CD4-positive, alpha-beta T cell treated with Interleukin-1 beta for 1 hour (primary cell): Measurements from ENCODE around the gene CLDND2.

ENCODE experiments used
- DNase-seq, 2 donors: peaks; one replicate each; pipeline ENCODE4 v3.0.0-alpha.2; 2020 to 2022

Gene CLDND2

DNA sequence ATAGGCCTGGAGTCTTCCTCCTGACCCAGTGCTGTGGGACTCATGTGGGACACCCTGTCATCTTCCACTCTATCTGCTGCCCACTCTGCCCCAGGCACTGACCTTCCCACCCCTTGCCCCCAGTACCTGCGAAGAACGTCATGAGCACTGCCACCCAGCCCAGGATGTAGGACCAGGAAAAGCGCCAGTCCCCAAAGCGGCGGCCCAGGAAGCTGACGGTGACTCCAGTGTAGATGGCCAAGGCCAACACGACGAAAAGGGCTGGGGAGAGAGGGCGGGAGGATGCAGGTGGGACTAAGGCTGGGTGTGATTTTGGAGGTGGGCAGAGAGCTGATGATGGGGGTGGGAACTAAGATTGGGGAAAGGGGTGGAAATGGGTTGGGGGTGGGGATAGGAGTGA lies 11.6 kb upstream of the CLDND2 start:
- DNase-seq: no peak

DNA sequence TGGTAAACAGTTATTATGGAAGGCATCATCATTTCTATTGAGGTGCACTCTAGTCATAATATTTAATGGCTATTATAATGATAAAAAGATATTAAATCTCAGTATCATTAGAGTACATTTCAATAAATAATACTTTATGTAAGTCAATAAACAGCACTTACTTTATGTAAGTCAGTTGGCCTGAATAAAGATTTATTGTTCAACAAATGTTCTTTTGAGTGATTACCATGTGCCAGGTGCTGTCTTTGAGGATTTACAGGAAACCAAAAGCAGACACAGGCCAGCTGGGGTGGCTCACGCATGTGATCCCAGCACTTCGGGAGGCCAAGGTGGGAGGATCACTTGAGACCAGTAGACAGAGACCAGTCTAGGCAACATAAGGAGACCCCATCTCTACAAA lies 8.6 kb upstream of the CLDND2 start:
- no peak for DNase-seq

DNA sequence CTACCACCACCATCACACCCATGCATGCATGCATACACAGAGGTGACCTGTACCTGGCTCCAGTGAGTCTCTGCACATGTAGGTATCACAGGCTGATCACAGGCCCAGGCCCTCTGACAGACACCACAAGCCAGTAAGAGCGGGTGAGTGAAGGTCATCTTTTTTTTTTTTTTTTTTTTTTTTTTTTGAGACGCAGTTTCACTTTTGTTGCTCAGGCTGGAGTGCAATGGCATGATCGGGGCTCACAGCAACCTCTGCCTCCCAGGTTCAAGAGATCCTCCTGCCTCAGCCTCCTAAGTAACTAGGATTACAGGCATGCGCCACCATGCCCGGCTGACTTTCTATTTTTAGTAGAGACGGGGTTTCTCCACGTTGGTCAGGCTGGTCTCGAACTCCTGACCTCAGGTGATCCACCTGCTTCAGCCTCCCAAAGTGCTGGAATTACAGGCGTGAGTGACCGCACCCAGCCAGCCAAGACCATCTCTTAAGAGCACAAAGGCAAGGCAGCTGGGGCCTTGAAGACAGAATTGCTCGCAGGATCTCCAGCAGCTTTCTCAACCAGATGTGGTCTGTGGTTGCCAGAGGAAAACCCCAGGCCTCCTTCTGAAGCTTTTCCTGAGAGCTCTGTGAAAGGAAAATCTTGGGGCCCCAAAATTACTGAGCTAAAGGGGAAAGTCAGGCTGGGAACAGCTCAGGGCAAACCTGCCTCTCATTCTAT lies 6.9 kb upstream of the CLDND2 start:
- peak; percentile 15 to 41 for DNase-seq

- DNase-seq: peak; percentile 78 to 82
These were observed 4.1 kb upstream of the CLDND2 start, which contains the start of gene NKG7 for GRCh38 chr19:51372649-51373504. Gene NKG7 (minus strand): TSS chr19:51372654. CDS start chr19:51372535, 119 bp downstream.

DNA sequence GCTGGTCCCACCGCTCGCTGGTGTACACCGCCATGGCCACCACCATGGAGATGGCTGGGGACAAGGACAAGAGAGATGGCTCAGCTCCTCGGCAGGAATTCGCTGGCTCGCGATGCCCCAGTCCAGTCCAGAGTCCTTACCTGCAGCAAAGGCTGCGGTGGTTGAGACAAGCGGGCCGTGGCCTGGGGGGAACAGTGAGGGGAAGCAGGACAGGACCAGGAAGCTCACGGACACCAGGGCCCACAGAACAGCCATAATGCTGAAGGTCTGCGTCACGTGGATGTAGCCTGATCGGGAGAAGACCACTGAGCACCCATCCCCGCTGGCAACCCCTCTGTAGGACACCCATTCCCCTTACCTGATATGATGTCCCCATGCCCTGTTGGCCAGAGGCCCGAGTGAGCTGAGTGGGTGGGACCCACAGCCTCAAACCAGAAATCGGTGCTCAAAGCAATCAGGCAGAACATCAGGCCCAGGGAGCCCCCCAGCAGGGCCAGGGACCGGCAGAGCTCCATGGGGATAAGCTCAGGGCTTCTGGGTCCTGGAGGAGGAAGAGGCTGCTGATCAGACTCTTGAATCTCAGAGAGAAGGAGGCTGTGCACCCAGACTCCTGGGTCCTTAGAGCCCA lies 3.3 kb upstream of the CLDND2 start:
- DNase-seq: no peak

GRCh38 chr19:51371186-51371690 lies 2.4 kb upstream of the CLDND2 start:
- DNase-seq: no peak

DNA sequence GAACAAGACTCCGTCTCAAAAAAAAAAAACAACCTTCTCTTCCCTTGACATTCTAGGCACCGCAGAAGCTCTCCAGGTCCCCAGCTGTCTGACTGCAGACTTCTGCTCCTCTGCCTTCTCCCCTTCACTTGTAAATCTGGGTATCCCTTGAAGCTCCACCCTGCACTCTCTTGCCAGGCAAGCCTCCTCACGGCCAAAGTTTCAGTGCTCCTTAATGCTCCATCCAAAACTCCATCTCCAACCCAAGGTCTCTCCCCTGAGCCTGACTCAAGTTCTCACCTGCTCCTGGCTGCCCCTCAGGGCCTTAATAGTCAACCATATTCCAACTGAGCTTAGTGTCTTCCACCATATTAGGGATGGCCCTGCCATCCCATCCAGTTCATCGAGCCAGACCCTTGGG lies 1.4 kb upstream of the CLDND2 start:
- DNase-seq: no peak

DNA sequence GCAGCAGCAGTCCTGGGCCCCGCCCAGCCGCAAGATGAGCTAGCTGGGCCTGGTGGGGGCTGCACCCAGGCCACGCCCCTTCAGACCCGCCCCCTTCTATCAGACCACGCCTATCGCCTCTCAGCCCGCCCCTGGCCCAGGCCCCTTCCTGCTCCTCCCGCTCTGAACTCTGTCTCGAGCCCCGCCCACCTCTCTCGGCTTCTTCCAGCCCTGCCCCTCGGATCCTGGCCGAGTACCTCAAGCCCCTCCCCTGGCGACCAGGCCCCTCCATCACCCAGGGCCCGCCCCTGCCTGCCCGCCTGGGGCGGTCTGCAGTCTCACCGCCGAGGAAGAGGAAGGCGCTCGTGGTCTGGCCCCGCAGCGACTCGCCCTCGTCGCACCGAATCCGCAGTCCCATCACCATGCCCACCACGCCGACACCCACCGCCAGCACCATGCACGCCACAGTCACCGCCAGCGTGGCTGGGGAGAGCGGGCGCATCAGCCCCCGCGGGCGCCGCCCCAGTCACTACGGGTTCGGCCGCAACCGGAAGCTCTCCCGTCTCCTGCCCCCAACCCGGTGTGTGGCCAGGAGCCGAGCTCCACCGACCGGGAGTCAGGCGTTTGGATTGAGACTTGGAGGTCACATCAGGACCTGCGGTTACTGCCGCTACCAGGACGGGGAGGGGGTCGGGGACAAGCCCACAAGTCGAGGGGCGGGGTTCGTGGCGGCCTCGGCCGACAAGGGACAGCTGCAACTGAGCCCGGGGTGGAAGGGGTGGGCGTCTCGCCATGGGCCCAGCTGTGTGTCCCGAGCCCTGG lies 1.0 kb downstream of the CLDND2 start:
- peak; percentile 97 for DNase-seq

DNA sequence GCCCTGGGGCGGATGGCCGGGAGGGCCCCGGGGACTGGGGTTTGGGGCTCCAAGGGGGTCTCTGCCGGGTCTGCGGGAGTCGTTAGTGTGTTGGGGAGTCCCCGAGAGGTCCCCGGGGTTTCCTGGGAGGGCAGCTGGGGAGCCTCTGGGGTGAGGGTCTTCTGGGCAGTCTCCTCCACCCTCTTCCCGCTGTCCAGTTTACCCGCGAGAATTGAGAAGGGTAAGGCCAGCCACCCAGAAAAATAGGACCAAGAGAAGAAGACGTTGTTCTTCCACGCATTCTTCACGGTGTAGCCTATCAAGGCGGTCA lies 1.6 kb downstream of the CLDND2 start:
- no peak for DNase-seq

DNA sequence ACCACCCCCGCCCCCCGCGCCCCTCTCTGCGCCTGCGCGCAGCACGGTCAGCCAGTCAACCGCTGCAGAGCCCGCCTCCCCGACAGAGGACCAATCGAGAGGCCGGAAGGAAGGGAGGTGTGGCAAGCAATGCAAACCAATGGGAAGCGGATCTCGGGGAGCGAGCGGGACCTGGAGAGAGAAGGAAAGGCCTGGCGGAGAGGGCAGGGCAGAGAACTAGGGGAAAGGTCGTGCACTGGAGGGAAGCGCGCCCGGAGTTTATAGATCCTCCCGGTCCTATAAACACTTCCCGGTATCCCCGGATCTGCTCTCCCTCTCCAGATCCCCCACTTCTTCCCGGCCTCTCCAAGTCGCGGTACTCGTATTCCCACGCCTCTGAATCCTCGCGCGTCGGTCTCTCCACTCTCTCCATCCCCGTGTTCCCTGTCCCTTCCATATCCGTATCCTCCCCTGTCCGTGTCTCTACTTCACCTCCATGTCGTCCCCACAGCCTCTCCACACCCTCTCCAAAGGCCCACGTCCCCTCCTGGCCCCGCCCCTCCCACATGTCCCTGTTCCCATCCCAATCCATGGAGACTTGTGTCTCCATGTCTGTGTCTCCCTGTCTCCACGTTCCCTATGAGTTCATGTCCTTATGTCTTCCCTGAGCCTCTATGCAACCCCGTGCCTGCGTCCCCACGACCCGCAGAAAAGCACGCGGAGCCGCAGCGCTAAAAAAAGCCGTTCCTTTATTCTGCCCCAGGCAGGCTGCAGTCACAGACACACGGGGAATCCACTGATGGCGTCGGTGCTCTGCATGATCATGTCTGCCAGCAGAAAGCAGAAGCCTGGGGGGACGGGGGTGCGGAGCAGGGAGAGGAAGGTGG lies 2.2 kb downstream of the CLDND2 start:
- DNase-seq: peak; percentile 94 to 95

- DNase-seq: no peak
These were observed 2.8 kb downstream of the CLDND2 start, which contains the start of gene ETFB for GRCh38 chr19:51365965-51366388. Gene ETFB (minus strand): TSS chr19:51366388. CDS start chr19:51366326, 62 bp downstream.

DNA sequence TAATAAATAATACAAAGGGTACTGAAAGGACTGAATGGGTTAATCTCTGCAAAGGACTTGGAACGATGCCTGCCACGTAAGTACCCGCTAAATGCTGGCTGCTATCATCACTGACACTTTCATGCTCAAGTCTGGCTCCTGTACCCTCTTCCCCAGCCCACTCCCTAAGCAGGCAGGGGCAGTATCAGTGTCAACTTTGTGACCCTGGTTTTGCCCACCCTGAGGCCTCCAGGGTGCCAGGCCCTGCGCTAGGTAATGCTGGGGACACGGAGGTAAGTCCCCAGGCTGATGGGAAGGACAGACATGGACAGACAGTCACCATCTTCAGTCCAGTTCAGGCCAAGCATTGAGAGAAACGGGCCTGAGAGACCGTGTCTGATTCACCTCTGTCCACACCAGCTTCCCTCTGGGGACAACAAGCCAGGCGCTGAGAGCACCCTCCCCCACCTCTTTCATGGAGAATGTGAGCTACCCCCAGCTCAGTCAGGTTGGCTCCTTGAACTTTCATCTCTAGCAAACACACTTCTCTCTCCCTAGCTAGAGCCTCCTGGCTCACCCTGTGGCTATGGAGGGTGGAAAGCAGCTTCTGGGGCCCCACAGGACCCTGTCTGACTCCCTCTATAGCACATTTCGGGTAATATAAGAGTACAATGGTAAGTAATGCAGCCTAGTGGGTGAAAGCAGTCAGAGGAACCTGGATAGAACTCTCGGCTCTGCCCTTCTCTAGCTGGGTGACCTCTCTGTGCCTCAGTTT lies 3.4 kb downstream of the CLDND2 start:
- peak in 1 of 2 donors; percentile 20 for DNase-seq

- DNase-seq: no peak
These were observed 4.3 kb downstream of the CLDND2 start for GRCh38 chr19:51364200-51365106.

- no peak for DNase-seq
These were observed 7.6 kb downstream of the CLDND2 start for GRCh38 chr19:51361239-51361638.

GRCh38 chr19:51359294-51359693 lies 9.5 kb downstream of the CLDND2 start:
- no peak for DNase-seq

GRCh38 chr19:51357952-51358351 lies 10.9 kb downstream of the CLDND2 start:
- DNase-seq: no peak

DNA sequence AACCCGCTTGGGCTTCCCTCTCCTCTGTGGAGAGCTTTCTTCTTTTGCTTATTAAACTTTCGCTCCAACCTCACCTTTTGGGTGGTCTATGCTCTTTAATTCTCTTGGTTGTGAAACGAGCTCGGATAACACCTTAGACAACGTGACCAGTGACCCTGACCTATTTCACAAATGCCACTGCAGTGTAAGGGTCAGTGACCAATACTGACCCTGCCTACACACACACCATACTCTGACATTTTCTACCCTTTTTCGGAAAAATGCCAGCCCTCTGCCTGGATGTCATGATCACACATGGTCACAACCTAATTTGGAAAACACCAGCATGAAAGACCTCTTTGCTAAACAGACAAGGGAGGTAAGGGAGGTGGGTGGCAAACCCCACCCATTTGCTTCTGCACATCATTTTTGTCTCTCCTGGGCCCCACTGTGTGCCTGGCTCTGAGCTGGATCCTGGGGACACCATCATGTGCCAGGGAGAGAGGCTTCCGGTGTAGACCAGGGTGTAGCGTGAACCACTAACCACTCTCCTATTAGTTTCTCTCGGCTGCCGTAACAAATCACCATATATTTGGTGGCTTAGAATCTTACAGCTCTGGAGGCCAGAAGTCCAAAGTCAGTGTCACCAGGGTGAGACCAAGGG lies 12.5 kb downstream of the CLDND2 start:
- no peak for DNase-seq

DNA sequence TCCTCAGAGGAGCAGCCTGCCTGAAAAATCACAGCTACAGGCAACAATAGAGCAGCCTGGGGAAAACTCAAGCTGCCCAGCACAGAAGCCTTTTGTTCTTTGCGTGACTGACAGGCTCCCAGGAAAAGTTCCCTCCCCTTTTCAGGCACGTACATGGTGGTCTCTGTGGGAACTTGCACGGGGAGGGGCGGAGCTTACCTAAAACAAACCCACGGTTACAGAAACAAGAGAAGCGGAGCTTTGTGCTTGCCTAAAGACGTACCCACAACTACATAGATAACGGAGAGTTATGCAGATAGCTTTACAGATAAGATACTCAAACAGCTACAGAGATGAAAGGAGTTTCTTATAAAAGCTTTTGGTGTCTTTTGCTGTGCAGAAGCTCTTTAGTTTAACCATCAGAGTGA lies 14.1 kb downstream of the CLDND2 start:
- DNase-seq: peak; percentile 26 to 41

- no peak for DNase-seq
These were observed 14.6 kb downstream of the CLDND2 start for GRCh38 chr19:51354103-51354741.
